Ishikawa (cell line): ENCODE data around the gene MT1A.

Experiments
- CEBPB ChIP-seq: IDR thresholded peaks from 2 replicates; pipeline ENCODE4 v1.6.1; 2012
- CREB1 ChIP-seq: IDR thresholded peaks from 2 replicates; pipeline ENCODE4 v1.6.1; 2012; ENCODE audit warnings: low read depth
- EGR1 ChIP-seq: IDR thresholded peaks from 2 replicates; pipeline ENCODE4 v1.6.1; 2012
- EP300 ChIP-seq: IDR thresholded peaks from 2 replicates; pipeline ENCODE4 v1.6.1; 2012; ENCODE audit warnings: borderline replicate concordance
- FOXM1 ChIP-seq: IDR thresholded peaks from 2 replicates; pipeline ENCODE4 v1.6.1; 2012; ENCODE audit warnings: low read depth, borderline replicate concordance
- NFIC ChIP-seq: IDR thresholded peaks from 2 replicates; pipeline ENCODE4 v1.6.1; 2012
- RAD21 ChIP-seq: IDR thresholded peaks from 2 replicates; pipeline ENCODE4 v1.6.1; 2012; ENCODE audit warnings: low read depth
- TAF1 ChIP-seq: IDR thresholded peaks from 2 replicates; pipeline ENCODE4 v1.6.1; 2012; ENCODE audit warnings: low read depth, mild to moderate bottlenecking
- TCF12 ChIP-seq: IDR thresholded peaks from 2 replicates; pipeline ENCODE4 v1.6.1; 2012; ENCODE audit warnings: low read depth
- TEAD4 ChIP-seq: IDR thresholded peaks from 2 replicates; pipeline ENCODE4 v1.6.1; 2012
- YY1 ChIP-seq: IDR thresholded peaks from 2 replicates; pipeline ENCODE4 v1.6.1; 2012; ENCODE audit warnings: low read depth
- ZBTB7A ChIP-seq: IDR thresholded peaks from 2 replicates; pipeline ENCODE4 v1.6.1; 2012; ENCODE audit warnings: low read depth
- TF ChIP-seq, protein P1 (sequence below): IDR thresholded peaks from 2 replicates; pipeline ENCODE4 v1.6.1; 2012
- TF ChIP-seq, protein P2 (sequence below): IDR thresholded peaks from 2 replicates; pipeline ENCODE4 v1.6.1; 2012; ENCODE audit warnings: low read depth, mild to moderate bottlenecking
- TF ChIP-seq, protein P3 (sequence below): IDR thresholded peaks from 2 replicates; pipeline ENCODE4 v1.6.1; 2012

The MT1A gene

GRCh38 chr16:56637814-56638750, at the start of gene MT1A:
Gene MT1A (plus strand): TSS chr16:56638666. CDS start chr16:56638739, 73 bp downstream.
- TF ChIP-seq TAF1 (no peak), ZBTB7A (no peak), FOXM1 (no peak), RAD21 (no peak), TCF12 (no peak), CEBPB (no peak), TEAD4 (no peak), EP300 (no peak), EGR1 (no peak), YY1 (no peak), CREB1 (no peak), NFIC (no peak)
- TF ChIP-seq, protein P1, sequence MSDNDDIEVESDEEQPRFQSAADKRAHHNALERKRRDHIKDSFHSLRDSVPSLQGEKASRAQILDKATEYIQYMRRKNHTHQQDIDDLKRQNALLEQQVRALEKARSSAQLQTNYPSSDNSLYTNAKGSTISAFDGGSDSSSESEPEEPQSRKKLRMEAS: no peak
- TF ChIP-seq, protein P2, sequence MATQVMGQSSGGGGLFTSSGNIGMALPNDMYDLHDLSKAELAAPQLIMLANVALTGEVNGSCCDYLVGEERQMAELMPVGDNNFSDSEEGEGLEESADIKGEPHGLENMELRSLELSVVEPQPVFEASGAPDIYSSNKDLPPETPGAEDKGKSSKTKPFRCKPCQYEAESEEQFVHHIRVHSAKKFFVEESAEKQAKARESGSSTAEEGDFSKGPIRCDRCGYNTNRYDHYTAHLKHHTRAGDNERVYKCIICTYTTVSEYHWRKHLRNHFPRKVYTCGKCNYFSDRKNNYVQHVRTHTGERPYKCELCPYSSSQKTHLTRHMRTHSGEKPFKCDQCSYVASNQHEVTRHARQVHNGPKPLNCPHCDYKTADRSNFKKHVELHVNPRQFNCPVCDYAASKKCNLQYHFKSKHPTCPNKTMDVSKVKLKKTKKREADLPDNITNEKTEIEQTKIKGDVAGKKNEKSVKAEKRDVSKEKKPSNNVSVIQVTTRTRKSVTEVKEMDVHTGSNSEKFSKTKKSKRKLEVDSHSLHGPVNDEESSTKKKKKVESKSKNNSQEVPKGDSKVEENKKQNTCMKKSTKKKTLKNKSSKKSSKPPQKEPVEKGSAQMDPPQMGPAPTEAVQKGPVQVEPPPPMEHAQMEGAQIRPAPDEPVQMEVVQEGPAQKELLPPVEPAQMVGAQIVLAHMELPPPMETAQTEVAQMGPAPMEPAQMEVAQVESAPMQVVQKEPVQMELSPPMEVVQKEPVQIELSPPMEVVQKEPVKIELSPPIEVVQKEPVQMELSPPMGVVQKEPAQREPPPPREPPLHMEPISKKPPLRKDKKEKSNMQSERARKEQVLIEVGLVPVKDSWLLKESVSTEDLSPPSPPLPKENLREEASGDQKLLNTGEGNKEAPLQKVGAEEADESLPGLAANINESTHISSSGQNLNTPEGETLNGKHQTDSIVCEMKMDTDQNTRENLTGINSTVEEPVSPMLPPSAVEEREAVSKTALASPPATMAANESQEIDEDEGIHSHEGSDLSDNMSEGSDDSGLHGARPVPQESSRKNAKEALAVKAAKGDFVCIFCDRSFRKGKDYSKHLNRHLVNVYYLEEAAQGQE: no peak
- TF ChIP-seq, protein P3, sequence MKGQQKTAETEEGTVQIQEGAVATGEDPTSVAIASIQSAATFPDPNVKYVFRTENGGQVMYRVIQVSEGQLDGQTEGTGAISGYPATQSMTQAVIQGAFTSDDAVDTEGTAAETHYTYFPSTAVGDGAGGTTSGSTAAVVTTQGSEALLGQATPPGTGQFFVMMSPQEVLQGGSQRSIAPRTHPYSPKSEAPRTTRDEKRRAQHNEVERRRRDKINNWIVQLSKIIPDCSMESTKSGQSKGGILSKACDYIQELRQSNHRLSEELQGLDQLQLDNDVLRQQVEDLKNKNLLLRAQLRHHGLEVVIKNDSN: no peak

DNA sequence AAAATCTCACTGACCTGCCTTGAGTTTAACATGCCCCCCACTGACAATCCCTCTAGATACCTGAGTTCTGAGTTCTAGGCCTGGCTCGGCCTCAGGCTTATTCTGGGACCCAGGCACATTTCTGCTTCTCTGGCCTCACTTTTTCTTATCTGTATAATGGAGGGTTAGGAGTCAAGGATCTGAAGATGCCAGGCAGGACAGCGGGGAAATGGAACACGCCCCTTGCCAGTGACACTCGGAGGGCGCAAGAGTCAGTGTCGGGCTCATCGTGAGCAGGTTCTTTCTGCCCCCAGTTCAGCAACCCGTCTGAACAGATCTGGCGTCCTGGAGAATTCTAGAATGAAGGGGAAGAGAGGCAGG, 49.7 kb upstream of the MT1A start:
- TF ChIP-seq YY1: no peak
- no peak for TF ChIP-seq TCF12
- no peak for TF ChIP-seq NFIC
- no peak for TF ChIP-seq FOXM1
- TF ChIP-seq, protein P1: no peak
- TF ChIP-seq, protein P2: no peak
- TF ChIP-seq, protein P3: no peak
- no peak for TF ChIP-seq EGR1
- no peak for TF ChIP-seq RAD21
- TF ChIP-seq CEBPB: no peak
- no peak for TF ChIP-seq TAF1
- no peak for TF ChIP-seq EP300
- no peak for TF ChIP-seq TEAD4

GRCh38 chr16:56589141-56590039, 49.1 kb upstream of the MT1A start, which contains the start of gene MT3:
Gene MT3 (plus strand): TSS chr16:56589528. CDS start chr16:56589591, 63 bp downstream.
- TF ChIP-seq FOXM1: no peak
- TF ChIP-seq YY1: no peak
- no peak for TF ChIP-seq RAD21
- 0 out of 2 replicates have a peak, but pooled peaks have one; percentile 58 for TF ChIP-seq ZBTB7A
- TF ChIP-seq NFIC: peak; percentile 22; the same call in 1 of the 2 replicates
- TF ChIP-seq EGR1: 0 out of 2 replicates have a peak, but pooled peaks have one; percentile 45
- TF ChIP-seq TAF1: no peak
- TF ChIP-seq, protein P2: no peak
- TF ChIP-seq TEAD4: peak; percentile 35; the same call in 1 of the 2 replicates
- TF ChIP-seq CEBPB: no peak
- no peak for TF ChIP-seq TCF12
- TF ChIP-seq EP300: no peak
- TF ChIP-seq, protein P1: peak; percentile 63; the same call in 1 of the 2 replicates
- no peak for TF ChIP-seq CREB1
- TF ChIP-seq, protein P3: no peak
